CD4-positive, alpha-beta T cell (primary cell): ENCODE results near the gene LRRK1. TPM values are rescaled to one million over a fixed set of nuclear protein-coding genes. Genes with fewer than 3 reads are reported as not detected.

Experiments
- ATAC-seq: fragments of 200-7000 bp; cut with Tn5 transposase; one replicate; pipeline ENCODE4 v1.10.0; 2022; ENCODE audit warnings: mild to moderate bottlenecking; ENCODE audit not compliant: poor library complexity
- CTCF ChIA-PET: fragments of 350-600 bp; sonication (Branson Sonifier 250); formaldehyde crosslinking; loops from one replicate; lab custom pipeline; 2021; ENCODE audit warnings: antibody characterized with exemption, inconsistent platforms; lab: Charles Lee
- POLR2A ChIA-PET: fragments of 350-600 bp; sonication (Branson Sonifier 250); formaldehyde crosslinking; loops from one replicate; lab custom pipeline; 2021; ENCODE audit warnings: antibody characterized with exemption, inconsistent platforms; lab: Charles Lee
- DNase-seq, 14 experiments: peaks; one replicate each; pipeline ENCODE4 v3.0.0-alpha.2; 2013 to 2020; ENCODE audit warnings: mixed read lengths in 2 of 14
- H3K27ac ChIP-seq, 2 donors: one replicate each; pipeline versions ENCODE4 v1.5.1 to v1.7.0; 2013; ENCODE audit warnings: low read length in 2 of 2, low read depth in 1 of 2, mild to moderate bottlenecking in 1 of 2
- H3K27me3 ChIP-seq, 2 experiments: 1 replicate in 1 of 2; 2 replicates in 1 of 2; pipeline versions ENCODE4 v1.6.1 to v1.7.0; 2013; ENCODE audit warnings: low read length in 2 of 2, control low read depth in 1 of 2, mild to moderate bottlenecking in 1 of 2, moderate library complexity in 1 of 2; ENCODE audit not compliant: insufficient read depth in 2 of 2, control insufficient read depth in 1 of 2
- H3K36me3 ChIP-seq: one replicate; pipeline ENCODE4 v1.6.1; 2013; ENCODE audit warnings: low read length, control low read depth; ENCODE audit not compliant: insufficient read depth
- H3K4me1 ChIP-seq: one replicate; pipeline ENCODE4 v1.6.1; 2013; ENCODE audit warnings: low read length, control low read depth; ENCODE audit not compliant: insufficient read depth
- H3K4me3 ChIP-seq: one replicate; pipeline ENCODE4 v1.5.1; 2013; ENCODE audit warnings: mild to moderate bottlenecking, low read length, moderate library complexity
- H3K9me3 ChIP-seq, 2 experiments: 1 replicate in 1 of 2; 2 replicates in 1 of 2; pipeline versions ENCODE4 v1.6.1 to v1.7.0; 2013; ENCODE audit warnings: low read length in 2 of 2, mild to moderate bottlenecking in 2 of 2, control low read depth in 1 of 2, moderate library complexity in 1 of 2; ENCODE audit not compliant: control insufficient read depth in 1 of 2, insufficient read depth in 1 of 2
- H3K27ac Mint-ChIP-seq: one replicate; pipeline ENCODE4 v1.8.0; 2020; ENCODE audit warnings: mixed read lengths
- H3K27me3 Mint-ChIP-seq: one replicate; pipeline ENCODE4 v1.8.0; 2021; ENCODE audit warnings: mixed read lengths
- H3K36me3 Mint-ChIP-seq: one replicate; pipeline ENCODE4 v1.8.0; 2021; ENCODE audit warnings: low read depth, mixed read lengths
- H3K4me1 Mint-ChIP-seq: one replicate; pipeline ENCODE4 v1.8.0; 2021; ENCODE audit warnings: low read depth, mixed read lengths
- H3K4me3 Mint-ChIP-seq: one replicate; pipeline ENCODE4 v1.8.0; 2020; ENCODE audit warnings: mild to moderate bottlenecking, mixed read lengths
- H3K9me3 Mint-ChIP-seq: one replicate; pipeline ENCODE4 v1.8.0; 2020; ENCODE audit warnings: mixed read lengths
- intact Hi-C, 2 experiments: fragments of 100-400 bp; cut with DNase I in 1 of 2; cut with micrococcal nuclease in 1 of 2; formaldehyde crosslinking; loops; one replicate each; pipeline versions ENCODE4 v1.15.1 to v1.9.0; 2023 to 2025; cut with DNase I, micrococcal nuclease
- total RNA-seq, 174 experiments: library from RNA in 2 of 174; stranded (reverse) in 2 of 174; gene quantifications; one replicate each; pipeline ENCODE4 v1.2.3 and lab custom pipeline; 2021 to 2026
- TF ChIP-seq, protein P1 (sequence below): fragments of 200-600 bp; IDR thresholded peaks from one replicate; pipeline ENCODE4 v1.8.0; 2022; ENCODE audit warnings: antibody characterized with exemption, mild to moderate bottlenecking

LRRK1 gene
- total RNA-seq, 2 experiments from 2014 or later, result 0.60 to 0.73 TPM

DNA sequence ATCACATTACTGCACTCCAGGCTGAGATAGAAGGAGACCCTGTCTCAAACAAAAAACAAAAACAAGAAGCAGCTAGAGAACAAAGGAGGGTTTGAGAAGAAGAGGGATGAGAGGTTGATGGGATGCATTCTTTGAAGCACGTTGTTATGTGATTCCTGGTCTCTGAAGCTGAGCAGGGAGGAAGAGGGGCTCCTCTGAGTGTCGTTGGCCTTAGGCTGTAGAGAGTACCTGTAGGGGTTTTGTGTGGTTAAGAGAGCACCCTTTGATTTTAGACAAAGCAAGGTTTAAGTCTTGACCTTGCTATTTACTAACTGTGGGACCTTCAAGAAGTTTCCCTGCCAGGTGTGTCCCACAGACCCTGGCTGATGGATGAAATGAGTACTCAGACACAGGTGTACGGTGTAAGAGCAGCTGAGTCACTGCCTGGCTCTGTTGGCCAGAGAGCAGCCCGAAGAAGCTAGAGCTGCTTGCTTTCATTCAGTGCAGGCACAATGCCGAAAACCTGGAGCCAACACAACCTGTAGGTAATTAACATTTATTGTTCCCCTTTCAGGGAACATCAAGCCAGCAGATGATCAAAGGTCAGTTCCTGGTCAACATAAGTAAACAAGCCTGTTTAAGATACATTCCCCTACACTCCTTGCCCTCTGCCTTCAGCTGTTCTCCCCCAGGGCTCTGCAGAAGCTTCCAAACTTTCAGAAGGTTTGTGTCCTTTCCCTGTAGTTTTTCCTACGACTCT is 67.2 kb downstream of the LRRK1 start:
- POLR2A ChIA-PET, result no interaction called here
- Mint-ChIP-seq H3K27ac (no peak overlapping the region), H3K9me3 (peaks cover under 1% of the 10 kb centered on the region), H3K27me3 (peaks cover 43% of the 10 kb centered on the region), H3K4me3 (no peak overlapping the region), H3K4me1 (no peaks in the 10 kb centered on the region), H3K36me3 (no peaks in the 10 kb centered on the region)
- Histone ChIP-seq H3K27me3 (peaks cover 0 to 2% of the 10 kb centered on the region in 2 experiments), H3K4me1 (no peaks in the 10 kb centered on the region), H3K36me3 (no peaks in the 10 kb centered on the region), H3K9me3 (peaks cover 0 to 4% of the 10 kb centered on the region in 2 experiments), H3K4me3 (no peak overlapping the region), H3K27ac (no peak overlapping the region)
- ATAC-seq, result no peak
- TF ChIP-seq, protein P1, sequence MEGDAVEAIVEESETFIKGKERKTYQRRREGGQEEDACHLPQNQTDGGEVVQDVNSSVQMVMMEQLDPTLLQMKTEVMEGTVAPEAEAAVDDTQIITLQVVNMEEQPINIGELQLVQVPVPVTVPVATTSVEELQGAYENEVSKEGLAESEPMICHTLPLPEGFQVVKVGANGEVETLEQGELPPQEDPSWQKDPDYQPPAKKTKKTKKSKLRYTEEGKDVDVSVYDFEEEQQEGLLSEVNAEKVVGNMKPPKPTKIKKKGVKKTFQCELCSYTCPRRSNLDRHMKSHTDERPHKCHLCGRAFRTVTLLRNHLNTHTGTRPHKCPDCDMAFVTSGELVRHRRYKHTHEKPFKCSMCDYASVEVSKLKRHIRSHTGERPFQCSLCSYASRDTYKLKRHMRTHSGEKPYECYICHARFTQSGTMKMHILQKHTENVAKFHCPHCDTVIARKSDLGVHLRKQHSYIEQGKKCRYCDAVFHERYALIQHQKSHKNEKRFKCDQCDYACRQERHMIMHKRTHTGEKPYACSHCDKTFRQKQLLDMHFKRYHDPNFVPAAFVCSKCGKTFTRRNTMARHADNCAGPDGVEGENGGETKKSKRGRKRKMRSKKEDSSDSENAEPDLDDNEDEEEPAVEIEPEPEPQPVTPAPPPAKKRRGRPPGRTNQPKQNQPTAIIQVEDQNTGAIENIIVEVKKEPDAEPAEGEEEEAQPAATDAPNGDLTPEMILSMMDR, result no peak
- CTCF ChIA-PET, result no interaction called here
- DNase-seq, result no peak
- intact Hi-C loops, result no loop called here

DNA sequence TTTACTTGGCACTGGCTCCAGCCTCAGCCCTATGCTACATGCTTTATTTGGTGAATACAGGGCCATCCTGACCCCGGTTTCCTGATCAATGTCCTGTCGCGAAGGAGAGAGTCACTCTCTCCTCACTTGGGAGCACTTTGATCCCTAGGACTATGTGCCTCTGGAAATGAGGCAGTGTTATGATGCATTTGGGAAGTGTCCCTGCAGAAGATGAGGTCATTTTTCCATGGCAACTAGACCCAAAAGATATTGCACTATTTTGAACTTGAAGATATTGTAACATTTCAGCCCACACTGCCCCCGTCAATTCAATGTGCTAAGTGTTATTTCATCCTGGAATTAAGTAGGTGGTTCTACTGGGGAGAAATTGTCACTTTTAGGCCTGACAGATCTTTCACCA is 68.0 kb downstream of the LRRK1 start:
- H3K27me3 Mint-ChIP-seq, result peaks cover 35% of the 10 kb centered on the region
- H3K36me3 ChIP-seq, result no peaks in the 10 kb centered on the region
- CTCF ChIA-PET, result no interaction called here
- no peak overlapping the region for H3K27ac Mint-ChIP-seq
- no peaks in the 10 kb centered on the region for H3K36me3 Mint-ChIP-seq
- ATAC-seq, result no peak
- no peak for DNase-seq
- H3K27ac ChIP-seq, result no peak overlapping the region
- H3K9me3 ChIP-seq, result peaks cover 0 to 4% of the 10 kb centered on the region in 2 experiments
- H3K4me1 ChIP-seq, result no peaks in the 10 kb centered on the region
- no peaks in the 10 kb centered on the region for H3K9me3 Mint-ChIP-seq
- intact Hi-C loops, result no loop called here
- H3K27me3 ChIP-seq, result peaks cover 0 to 2% of the 10 kb centered on the region in 2 experiments
- H3K4me3 ChIP-seq, result no peak overlapping the region
- H3K4me1 Mint-ChIP-seq, result no peaks in the 10 kb centered on the region
- TF ChIP-seq, protein P1, result no peak
- POLR2A ChIA-PET, result no interaction called here
- H3K4me3 Mint-ChIP-seq, result no peak overlapping the region

DNA sequence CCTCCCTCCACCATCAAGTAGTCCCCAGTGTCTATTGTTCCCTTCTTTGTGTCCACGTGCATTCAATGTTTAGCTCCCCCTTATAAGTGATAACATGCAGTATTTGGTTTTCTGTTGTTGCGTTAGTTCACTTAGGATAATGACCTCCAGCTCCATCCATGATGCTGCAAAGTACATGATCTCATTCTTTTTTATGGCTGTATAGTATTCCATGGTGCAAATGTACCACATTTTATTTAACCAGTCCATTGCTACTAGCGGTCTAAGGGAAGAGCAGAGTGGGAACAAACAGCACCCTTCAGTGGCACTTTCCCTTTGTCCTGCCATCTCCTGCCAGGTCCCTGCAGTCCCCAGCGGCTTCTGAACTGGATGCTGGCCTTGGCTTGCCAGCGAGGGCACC is 69.1 kb downstream of the LRRK1 start:
- Mint-ChIP-seq H3K27ac (no peak overlapping the region), H3K4me3 (no peak overlapping the region), H3K36me3 (no peaks in the 10 kb centered on the region), H3K27me3 (peaks cover 34% of the 10 kb centered on the region), H3K9me3 (no peaks in the 10 kb centered on the region), H3K4me1 (no peaks in the 10 kb centered on the region)
- CTCF ChIA-PET, result no interaction called here
- peaks cover 0 to 4% of the 10 kb centered on the region in 2 experiments for H3K9me3 ChIP-seq
- intact Hi-C loops, result no loop called here
- ATAC-seq (no peak), DNase-seq (no peak)
- POLR2A ChIA-PET, result no interaction called here
- H3K4me1 ChIP-seq, result no peaks in the 10 kb centered on the region
- no peaks in the 10 kb centered on the region for H3K36me3 ChIP-seq
- no peak overlapping the region for H3K27ac ChIP-seq
- peaks cover 0 to 2% of the 10 kb centered on the region in 2 experiments for H3K27me3 ChIP-seq
- H3K4me3 ChIP-seq, result no peak overlapping the region
- TF ChIP-seq, protein P1, result no peak
